Thyroid gland (tissue), 4 donors: ENCODE results near the gene YWHAG. TPM values are rescaled to one million over a fixed set of nuclear protein-coding genes. Genes with fewer than 3 reads are reported as not detected.
"Not testable (repeated sequence)": the region's sequence is repeated elsewhere in the genome, so short reads cannot be mapped to it uniquely, and the experiment has no call there.

ENCODE experiments used
- DNase-seq, 2 donors: peaks; one replicate each; pipeline ENCODE4 v3.0.0-alpha.2; 2019
- H3K27ac ChIP-seq, 3 donors: fragments of 200-600 bp; sonication (generic); 1 replicate in 2 of 3; 2 replicates in 1 of 3; pipeline ENCODE4 v1.5.1; 2016 to 2019; ENCODE audit warnings: mild to moderate bottlenecking in 1 of 3, moderate library complexity in 1 of 3
- H3K27me3 ChIP-seq: fragments of 200-600 bp; sonication (generic); one replicate; pipeline ENCODE4 v1.5.1; 2019
- H3K36me3 ChIP-seq, 2 donors: fragments of 200-600 bp; sonication (generic); one replicate each; pipeline ENCODE4 v1.5.1; 2016 to 2019
- H3K4me1 ChIP-seq, 2 donors: fragments of 200-600 bp; sonication (generic); one replicate each; pipeline ENCODE4 v1.5.1; 2017 to 2019
- H3K4me3 ChIP-seq, 3 donors: fragments of 200-600 bp; sonication (generic); replicated peaks in 1 of 3; 1 replicate in 2 of 3; 2 replicates in 1 of 3; pipeline ENCODE4 v1.5.1; 2016; ENCODE audit warnings: mild to moderate bottlenecking in 1 of 3
- H3K9me3 ChIP-seq: fragments of 200-600 bp; sonication (generic); one replicate; pipeline ENCODE4 v1.5.1; 2017
- POLR2A ChIP-seq, 2 donors: fragments of 450-650 bp; IDR thresholded peaks; one replicate each; pipeline ENCODE4 v1.6.1; 2017; ENCODE audit warnings: antibody characterized with exemption in 2 of 2, mild to moderate bottlenecking in 2 of 2, moderate library complexity in 1 of 2
- WGBS, 2 donors: methylation state at CpG; one replicate each; pipeline ENCODE4 v1.1.5; 2017; 5-methylcytosine and 5-hydroxymethylcytosine counted together
- intact Hi-C: fragments of 100-400 bp; cut with DNase I; formaldehyde crosslinking; loops from one replicate; pipeline ENCODE4 v1.15.1; 2023
- total RNA-seq, 4 donors: library from RNA; depleted of rRNA; stranded (reverse); fragments of >200 nt; gene quantifications; one replicate each; pipeline ENCODE4 v1.2.3, GENCODE V29; 2016
- TF ChIP-seq, protein P1 (sequence below), 6 experiments: fragments of 200-600 bp in 3 of 6; fragments of 450-650 bp in 3 of 6; sonication (generic) in 3 of 6; IDR thresholded peaks; one replicate each; pipeline ENCODE4 v1.5.1; 2016 to 2019; ENCODE audit warnings: antibody characterized with exemption in 6 of 6, mild to moderate bottlenecking in 2 of 6, inconsistent platforms in 1 of 6, moderate library complexity in 1 of 6

The YWHAG gene
- 10 to 100 TPM; 37.4 to 43.4 (median 41.4) TPM for total RNA-seq

DNA sequence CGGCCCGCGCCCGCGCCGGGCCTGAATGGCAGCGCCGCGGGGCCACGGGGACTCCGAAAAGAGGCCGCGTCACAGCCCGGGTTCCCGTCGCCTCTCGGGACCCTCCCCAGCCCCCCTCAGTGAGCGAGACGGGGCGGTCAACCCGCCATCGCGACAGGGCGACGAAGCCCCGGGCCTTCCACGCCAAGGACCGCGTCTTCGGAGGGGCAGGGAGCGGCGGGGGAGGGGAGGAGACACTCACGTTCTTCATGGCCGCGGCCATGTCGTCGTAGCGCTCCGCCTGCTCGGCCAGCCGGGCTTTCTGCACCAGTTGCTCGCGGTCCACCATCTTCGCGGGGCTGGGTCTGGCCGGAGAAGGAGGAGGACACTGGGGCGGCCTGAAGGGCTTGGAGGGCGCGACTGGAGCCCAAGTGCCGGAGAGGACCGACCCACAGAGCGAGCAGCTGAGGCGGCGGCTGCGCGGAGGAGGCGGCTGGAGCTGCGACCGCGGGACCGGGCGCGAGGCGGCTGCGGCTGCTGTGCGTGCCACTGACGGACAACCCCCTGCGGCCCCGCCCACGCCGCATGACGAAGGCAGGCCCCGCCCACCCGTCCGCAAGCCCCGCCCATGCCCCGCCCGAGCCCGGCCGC lies at the start of gene YWHAG:
TSS of gene YWHAG (minus strand) at position 511 of the 630 bp plus-strand sequence. CDS start at position 328, 183 bp downstream.
- WGBS, 2 donors, result 0 to 2% methylated on average over 17 to 19 of the region's 80 CpGs
- peaks cover 19 to 29% of the 10 kb centered on the region in 2 donors for H3K4me1 ChIP-seq

DNA sequence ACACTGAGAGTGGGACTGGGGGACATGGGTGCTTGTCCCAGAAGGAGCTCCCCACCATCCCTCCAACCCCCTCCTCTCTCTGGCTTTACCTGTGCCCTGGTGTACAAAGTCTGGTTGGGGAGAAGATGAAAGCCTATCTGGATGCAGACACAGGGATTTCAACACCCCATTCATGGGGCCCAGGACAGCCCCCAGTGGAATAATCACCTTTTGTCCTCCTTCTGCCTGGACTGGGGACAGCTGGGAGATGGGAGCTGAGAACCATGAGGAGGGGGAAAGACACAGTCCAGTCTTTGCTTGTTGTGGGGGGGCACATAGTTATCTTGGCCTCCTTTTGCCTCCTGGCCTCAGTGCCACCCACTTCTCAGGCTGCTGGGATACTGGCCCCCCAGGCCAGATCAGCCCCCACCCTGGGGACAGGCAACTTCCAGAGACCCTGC lies 49.4 kb upstream of the YWHAG start:
- no peak for TF ChIP-seq POLR2A (IDR thresholded peaks at IDR 0.05)
- TF ChIP-seq, protein P1, sequence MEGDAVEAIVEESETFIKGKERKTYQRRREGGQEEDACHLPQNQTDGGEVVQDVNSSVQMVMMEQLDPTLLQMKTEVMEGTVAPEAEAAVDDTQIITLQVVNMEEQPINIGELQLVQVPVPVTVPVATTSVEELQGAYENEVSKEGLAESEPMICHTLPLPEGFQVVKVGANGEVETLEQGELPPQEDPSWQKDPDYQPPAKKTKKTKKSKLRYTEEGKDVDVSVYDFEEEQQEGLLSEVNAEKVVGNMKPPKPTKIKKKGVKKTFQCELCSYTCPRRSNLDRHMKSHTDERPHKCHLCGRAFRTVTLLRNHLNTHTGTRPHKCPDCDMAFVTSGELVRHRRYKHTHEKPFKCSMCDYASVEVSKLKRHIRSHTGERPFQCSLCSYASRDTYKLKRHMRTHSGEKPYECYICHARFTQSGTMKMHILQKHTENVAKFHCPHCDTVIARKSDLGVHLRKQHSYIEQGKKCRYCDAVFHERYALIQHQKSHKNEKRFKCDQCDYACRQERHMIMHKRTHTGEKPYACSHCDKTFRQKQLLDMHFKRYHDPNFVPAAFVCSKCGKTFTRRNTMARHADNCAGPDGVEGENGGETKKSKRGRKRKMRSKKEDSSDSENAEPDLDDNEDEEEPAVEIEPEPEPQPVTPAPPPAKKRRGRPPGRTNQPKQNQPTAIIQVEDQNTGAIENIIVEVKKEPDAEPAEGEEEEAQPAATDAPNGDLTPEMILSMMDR (IDR thresholded peaks at IDR 0.05), result no peak
- Histone ChIP-seq H3K4me1 (no peaks in the 10 kb centered on the region), H3K27me3 (no peaks in the 10 kb centered on the region), H3K9me3 (no peaks in the 10 kb centered on the region), H3K27ac (no peak overlapping the region), H3K36me3 (no peaks in the 10 kb centered on the region), H3K4me3 (no peak overlapping the region)
- DNase-seq, result no peak
- intact Hi-C loops, result no loop called here

More for the DNA sequence above, at the start of gene YWHAG:
- no peaks in the 10 kb centered on the region for H3K36me3 ChIP-seq
- intact Hi-C loops, result loop anchor here (5.0 kb wide), 1 partner anchor 41 kb away; no protein-coding TSS in a partner anchor
- no peaks in the 10 kb centered on the region for H3K27me3 ChIP-seq
- H3K9me3 ChIP-seq, result no peaks in the 10 kb centered on the region
- peak within 1 kb of the TSS; percentile 75 to 97 (median 89) for H3K4me3 ChIP-seq
- peak within 1 kb of the TSS; percentile 99 for H3K27ac ChIP-seq
- TF ChIP-seq, protein P1 (IDR thresholded peaks at IDR 0.05), result no peak
- TF ChIP-seq POLR2A (IDR thresholded peaks at IDR 0.05), result peak; percentile 98
- peak; percentile 85 to 86 for DNase-seq

DNA sequence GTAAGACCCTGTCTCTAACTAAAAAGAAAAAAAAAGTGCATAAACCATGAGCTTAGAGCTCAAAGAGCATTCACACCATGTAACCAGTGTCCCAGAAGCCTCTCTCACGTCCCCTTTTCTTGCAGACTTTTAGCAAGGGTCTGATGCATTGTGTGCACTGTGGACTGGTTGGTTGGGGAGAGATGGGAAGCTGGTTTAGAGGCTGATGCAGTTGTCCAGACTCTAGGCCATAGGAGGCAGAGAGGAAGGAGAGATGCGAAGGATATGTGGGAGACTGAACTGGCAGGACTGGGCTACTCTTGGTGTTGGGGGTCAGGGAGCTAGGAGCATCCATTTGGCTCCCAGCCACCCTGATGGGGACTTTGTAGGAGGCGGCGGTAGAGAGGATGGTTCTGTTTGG lies 48.9 kb upstream of the YWHAG start:
- intact Hi-C loops, result no loop called here
- DNase-seq, result no peak

DNA sequence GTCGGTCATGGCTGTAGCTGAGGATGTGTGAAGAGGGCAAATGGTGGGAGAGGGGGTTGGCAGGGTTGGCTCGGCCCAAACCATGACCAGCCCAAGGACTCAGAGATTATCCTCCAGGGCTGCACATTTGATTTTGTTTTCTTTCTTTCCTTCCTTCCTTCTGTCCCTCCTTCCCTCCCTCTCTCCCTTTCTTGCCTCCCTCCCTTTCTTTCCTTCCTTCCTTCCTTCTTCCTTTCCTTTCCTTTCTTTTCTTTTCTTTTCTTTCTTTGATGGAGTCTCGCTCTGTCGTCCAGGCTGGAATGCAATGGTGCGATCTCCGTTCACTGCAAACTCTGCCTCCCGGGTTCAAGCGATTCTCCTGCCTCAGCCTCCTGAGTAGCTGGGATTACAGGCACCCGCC lies 46.9 kb upstream of the YWHAG start:
- intact Hi-C loops, result no loop called here
- TF ChIP-seq POLR2A (IDR thresholded peaks at IDR 0.05), result no peak
- TF ChIP-seq, protein P1 (IDR thresholded peaks at IDR 0.05), result no peak
- Histone ChIP-seq H3K27ac (no peak overlapping the region), H3K9me3 (no peaks in the 10 kb centered on the region), H3K4me1 (no peaks in the 10 kb centered on the region), H3K4me3 (no peak overlapping the region), H3K27me3 (no peaks in the 10 kb centered on the region), H3K36me3 (no peaks in the 10 kb centered on the region)
- WGBS, 2 donors, result 79 to 95% methylated on average over 9 of the region's 9 CpGs
- DNase-seq, result no peak

More for the DNA sequence above, 48.9 kb upstream of the YWHAG start:
- no peak overlapping the region for H3K4me3 ChIP-seq
- H3K4me1 ChIP-seq, result no peaks in the 10 kb centered on the region
- no peaks in the 10 kb centered on the region for H3K27me3 ChIP-seq
- no peaks in the 10 kb centered on the region for H3K36me3 ChIP-seq
- H3K9me3 ChIP-seq, result no peaks in the 10 kb centered on the region
- H3K27ac ChIP-seq, result no peak overlapping the region
- WGBS, 2 donors, result 88 to 96% methylated on average over 4 of the region's 4 CpGs
- no peak for TF ChIP-seq POLR2A (IDR thresholded peaks at IDR 0.05)
- TF ChIP-seq, protein P1 (IDR thresholded peaks at IDR 0.05), result no peak

DNA sequence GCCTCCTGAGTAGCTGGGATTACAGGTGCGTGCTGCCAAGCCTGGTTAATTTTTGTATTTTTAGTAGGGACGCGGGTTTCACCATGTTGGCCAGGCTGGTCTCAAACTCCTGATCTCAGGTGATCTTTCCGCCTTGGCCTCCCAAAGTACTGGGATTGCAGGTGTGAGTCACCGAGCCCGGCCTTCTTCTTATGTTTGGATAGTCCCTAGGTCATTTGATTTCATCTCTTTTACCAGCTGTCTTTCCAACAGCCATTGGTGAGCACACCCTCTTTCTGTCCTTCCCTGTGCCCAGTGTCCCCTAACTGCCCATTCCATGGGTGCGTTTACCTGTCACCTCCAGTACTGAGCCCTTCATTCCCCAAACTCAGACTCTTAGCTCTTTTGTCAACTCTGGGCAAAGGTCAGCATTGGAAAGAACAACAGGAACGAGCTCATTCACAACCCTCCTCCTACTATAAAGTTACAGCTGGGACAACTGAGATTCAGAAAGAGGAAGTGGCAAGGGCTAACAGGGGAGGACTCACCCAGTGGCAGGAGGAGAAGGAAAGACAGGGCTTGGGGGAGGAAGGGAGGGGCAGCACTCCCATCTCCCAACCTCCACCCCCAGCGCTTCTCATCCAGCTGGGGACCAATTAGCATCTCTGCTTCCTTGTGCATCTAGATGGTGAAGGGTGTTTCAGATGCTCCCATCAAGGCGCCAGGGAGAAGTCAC lies 45.1 kb upstream of the YWHAG start:
- intact Hi-C loops, result no loop called here
- no peak overlapping the region for H3K27ac ChIP-seq

GRCh38 chr7:76403097-76403496 lies 44.3 kb upstream of the YWHAG start:
- DNase-seq, H3K27me3 ChIP-seq, H3K4me1 ChIP-seq, H3K4me3 ChIP-seq, H3K36me3 ChIP-seq, H3K27ac ChIP-seq, intact Hi-C loops, H3K9me3 ChIP-seq: not testable (repeated sequence)
- WGBS, 2 donors, result 82 to 85% methylated on average over 8 of the region's 8 CpGs

More for the DNA sequence above, 45.1 kb upstream of the YWHAG start:
- H3K9me3 ChIP-seq, result no peaks in the 10 kb centered on the region
- no peak for DNase-seq
- WGBS, 2 donors, result 92 to 94% methylated on average over 10 of the region's 10 CpGs
- H3K36me3 ChIP-seq, result no peaks in the 10 kb centered on the region
- H3K4me1 ChIP-seq, result no peaks in the 10 kb centered on the region
- H3K4me3 ChIP-seq, result no peak overlapping the region
- TF ChIP-seq, protein P1 (IDR thresholded peaks at IDR 0.05), result no peak
- no peak for TF ChIP-seq POLR2A (IDR thresholded peaks at IDR 0.05)
- no peaks in the 10 kb centered on the region for H3K27me3 ChIP-seq
